GM19099 (cell line): Measurements from ENCODE around the gene GRIN3A.

Source experiments
- POLR2A ChIP-seq: IDR thresholded peaks from 3 replicates; pipeline ENCODE4 v1.6.1; 2011; ENCODE audit warnings: low read depth; ENCODE audit not compliant: insufficient read length; ENCODE audit errors: extremely low read depth

GRIN3A gene

DNA sequence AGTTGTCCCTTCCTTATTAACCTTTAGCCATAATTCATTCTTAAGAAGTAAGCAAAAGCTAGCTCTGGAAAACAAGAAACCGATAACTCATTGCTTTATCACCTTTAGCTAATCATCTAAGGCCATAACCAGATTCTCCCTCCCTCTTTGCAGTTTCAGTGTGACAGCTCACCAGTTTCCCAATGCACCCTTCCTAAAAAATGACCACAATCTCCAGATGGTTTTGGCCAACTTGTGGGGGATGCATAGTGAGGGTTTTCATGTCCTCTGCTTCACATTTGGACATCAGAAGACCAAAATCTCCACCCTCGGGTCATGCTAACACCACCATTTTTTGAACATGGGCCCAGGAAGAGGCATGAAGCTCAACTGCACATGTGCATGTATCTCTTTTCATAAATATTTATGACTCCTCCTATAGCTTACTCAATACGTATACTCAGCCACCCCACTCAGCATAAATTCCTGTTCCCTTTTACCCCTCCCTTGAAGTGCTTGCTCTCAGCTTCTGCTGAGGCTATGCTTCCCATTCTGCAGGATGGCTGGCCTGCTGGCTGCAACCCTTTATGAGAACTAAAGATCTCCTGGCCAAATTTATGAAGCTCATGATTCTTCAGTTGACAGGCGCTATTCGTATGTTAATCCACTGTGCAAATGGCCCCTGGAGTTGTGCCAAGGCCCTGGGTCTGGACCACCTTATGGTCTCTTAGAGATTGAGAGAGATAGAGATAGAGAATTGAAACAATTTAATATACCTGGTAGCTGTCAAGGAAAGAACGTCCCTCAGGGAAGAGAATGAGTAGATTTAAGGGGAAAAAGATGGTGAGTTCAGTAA lies 158.5 kb downstream of the GRIN3A start:
- TF ChIP-seq POLR2A = no peak

DNA sequence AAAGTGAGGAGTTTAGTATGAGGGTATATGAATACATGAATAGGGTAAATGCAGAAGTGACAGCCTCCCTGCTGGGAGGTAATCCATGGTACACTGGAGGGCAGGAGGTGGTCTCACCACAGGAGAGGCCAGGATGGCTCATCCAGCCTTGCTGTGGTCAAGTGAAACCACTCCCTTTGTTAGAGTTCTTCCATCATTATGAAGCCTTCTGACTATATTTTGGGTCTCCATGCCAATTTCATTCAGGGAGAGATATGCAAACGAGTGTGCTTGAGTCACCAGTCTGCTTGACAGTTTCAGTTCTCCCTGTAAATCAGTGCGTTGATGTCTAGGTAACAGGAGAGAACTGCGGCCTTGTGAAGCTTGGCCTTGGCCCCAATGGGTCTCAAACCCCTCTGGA lies 160.1 kb downstream of the GRIN3A start:
- TF ChIP-seq POLR2A = no peak

DNA sequence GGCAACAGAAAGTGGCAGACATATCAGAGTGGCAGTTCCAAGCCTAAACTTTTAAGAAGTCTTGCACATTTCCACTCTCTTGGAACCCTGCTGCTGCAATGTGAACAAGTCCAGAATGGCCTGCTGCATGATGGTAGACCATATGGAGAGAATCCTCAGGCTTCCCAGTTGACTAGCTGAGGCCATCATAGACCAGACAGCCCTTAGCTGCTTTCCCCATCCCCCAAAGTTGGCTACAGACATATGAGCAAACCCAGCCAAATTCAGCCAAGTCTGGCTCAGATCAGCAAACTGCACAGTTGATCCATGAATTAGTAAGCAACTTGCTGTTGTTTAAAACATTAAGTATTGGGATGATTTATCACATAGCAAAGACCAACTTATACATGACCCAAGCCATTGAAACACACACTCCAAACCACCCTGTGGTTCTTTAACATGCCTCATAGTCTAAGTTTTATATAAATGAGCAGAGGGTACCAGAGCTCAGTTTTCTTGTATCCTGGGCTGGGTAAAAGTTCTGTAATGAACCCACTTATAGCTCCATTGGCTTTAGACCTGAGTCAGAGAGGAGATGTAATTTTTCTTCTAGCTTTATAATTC lies 163.6 kb downstream of the GRIN3A start:
- TF ChIP-seq POLR2A = no peak

DNA sequence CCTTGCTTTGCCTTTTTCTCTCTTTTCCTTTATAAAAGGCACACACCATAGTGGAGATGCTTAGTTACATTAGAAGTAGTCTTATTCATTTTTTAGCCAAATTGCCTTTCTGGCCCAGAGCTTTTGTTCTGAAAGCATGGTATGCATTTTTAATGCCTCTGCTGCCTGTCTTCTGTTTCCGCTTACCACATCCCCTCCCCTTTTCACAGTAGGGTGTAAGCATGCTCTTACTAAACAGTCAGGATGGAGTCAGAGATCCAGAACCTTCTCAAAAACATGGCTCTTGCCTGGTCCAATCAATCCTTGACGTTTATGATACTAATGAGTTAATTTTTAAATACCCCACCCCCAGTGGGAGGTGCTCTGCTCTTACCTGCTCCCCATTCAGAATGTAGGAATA lies 166.1 kb downstream of the GRIN3A start:
- no peak for TF ChIP-seq POLR2A

DNA sequence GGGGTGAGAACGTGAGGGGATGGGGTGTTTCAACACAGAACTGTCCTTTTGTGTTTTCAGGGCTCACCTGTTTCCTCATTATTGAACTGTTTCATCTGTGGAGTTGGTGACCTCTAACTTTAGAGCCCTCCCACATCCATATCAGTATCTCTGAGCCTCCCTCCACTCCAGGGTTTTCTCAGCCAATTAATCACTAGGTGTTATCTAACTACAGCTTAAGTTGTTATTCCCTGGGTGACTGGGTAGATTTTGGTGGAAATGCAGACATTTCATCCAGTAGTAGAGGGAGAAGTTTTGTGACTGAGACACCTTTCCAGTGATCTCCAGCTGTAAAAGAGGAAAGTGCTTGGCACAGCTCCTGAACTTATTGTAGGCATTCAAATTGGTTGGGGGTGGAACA lies 167.3 kb downstream of the GRIN3A start:
- TF ChIP-seq POLR2A = no peak

DNA sequence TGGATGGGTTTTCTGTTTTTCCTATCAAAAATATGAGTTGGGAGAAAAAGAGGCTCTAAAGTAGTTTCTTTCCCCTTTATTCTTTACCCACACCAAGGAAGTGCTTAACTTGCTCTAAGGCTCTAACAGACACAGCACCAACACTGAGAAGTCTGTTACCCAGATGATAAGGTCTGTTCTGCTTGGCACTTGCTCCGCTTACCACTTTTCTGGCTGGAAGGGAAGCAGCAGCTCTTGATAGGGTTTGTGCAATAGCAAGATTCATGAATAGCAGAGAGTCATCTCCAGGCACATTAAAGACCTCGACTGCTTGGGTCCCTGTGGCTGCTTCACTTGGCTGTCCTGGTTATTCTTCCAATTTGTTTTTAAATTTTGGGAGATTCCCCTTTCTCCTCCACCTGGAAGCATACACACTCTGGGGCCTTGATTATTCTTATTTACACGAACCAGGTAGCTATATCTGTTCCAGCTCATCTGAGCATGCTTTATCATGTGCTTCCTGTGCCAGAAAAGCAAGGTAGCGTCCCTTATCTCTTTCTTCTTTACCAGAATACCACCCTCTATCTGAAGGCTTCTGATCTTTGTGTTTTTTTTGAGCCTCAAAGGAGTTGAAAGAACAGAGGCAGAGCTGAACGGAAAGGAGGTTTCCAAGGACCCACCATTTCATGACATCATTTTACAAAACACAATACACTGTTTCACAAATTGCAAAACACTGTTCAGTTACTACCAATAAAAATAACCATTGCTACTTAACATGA lies 168.5 kb downstream of the GRIN3A start:
- no peak for TF ChIP-seq POLR2A

DNA sequence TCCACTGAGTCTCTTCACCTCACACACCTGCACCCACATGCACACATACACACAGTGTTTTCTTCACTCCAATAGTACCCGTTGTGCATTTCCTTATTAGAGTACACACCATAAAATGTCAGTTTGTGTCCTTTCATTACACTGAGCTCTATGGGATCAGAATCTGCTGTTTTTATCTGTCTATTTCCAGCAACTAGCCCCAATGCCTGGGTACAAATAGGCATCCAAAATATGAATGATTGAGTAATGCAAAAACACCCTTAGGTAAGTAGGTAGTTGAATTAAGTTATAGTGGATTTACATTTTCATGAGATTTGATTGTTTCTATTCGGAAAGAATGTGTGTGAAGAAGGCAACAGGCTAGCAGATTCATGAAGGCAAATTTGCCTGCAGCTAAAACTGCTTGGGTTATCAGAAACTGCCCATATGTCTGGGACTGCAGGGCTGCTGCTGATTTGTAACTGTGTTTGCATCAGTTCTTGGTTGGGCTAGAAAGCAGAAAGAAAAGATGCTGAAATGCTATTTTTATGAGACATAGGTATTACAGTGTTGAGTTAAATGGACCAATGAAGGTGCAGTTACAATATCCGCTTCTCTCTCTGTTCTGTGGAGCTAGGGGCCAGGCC lies 170.6 kb downstream of the GRIN3A start:
- TF ChIP-seq POLR2A = no peak

DNA sequence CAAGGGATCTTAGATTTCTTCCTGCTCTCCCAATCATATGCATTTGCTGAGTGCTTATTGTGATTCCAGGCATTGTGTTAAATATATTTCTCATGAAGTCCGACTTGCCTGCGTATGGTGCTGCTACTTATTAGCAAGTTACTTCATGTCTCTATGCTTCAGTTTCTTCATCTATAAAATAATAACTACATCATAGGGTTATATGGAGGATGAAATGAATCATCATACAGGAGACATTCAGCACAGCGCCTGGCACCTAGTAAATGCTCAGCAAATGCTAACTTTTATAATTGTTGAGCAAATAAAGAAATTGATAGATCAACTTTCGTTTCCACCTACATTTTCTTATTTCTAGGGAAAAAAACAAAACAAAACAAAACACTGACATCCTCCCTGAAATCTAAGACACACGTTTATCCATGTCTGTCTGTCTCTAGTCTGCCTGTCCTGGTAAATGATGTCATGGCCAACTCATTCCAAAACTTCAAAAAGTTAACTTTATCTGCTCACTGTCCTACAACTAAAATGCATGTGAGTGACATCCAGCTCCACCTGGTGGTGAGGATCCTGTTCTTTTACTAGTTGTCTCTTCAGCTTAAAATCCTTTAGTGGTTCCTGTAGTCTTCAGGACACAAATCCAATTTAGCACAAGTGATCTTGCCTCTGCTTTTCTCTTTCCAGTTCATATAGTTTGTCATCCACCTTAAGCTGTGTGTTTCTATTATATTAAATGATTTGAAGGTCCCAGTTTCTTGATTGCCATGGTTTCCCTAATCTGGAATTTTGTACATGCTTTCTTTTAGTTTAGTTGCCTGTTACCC lies 171.3 kb downstream of the GRIN3A start:
- TF ChIP-seq POLR2A = no peak

DNA sequence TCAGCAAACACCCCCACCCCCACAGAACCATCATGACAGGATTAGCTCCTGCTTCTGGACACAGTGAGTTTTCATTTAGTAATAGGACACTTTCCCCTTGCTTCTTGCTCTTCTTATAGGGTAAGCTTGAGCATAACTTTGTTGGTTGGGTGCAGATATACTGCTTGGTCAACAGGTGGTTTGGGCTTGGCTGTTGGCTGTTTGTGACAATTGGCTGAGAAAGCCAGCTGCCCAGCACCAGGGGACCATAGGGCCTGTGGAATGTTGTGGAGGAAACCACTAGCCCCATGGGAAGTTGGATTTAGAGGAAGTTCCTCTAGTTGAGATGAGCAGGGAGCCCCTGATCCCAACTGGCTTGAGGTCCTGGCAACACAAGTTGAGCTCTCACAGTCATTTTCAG lies 174.2 kb downstream of the GRIN3A start:
- no peak for TF ChIP-seq POLR2A

DNA sequence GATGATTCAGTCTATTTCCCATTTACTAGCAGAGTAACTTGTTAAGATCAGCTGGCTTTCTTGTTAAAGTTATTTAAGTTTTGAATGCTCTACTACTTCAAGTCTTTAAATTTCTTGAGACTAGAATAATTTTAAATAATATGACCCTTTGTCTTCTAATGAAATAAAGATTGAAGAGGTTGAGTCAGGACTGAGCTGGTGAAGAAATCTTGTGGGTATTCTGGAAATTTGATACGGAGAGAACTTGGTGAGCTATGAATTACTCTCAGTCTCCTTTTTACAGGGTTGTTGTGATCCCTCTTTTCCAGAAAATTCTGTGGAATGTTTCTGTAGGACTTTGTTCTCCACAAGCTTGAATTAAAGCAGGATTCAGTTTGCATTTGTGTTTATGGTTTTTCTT lies 175.5 kb downstream of the GRIN3A start:
- TF ChIP-seq POLR2A = no peak

DNA sequence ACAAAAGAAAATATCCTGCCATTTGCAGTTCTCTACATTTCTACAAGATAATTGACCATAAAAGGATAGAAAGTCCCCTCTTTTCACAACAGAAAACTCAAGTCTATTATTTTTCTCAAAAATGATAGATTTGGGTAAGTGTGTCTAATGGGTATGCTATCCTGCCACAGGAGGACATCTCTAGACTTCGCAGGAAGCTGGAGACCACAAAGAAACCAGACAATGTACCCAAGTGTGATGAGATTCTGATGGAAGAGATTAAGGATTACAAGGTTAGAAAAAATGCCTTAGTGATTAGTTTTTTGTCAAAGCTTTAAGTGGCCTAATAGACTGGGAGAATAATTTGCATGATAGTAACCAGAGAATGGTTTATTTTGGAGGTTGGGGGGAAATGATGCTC lies 176.7 kb downstream of the GRIN3A start:
- TF ChIP-seq POLR2A = no peak

DNA sequence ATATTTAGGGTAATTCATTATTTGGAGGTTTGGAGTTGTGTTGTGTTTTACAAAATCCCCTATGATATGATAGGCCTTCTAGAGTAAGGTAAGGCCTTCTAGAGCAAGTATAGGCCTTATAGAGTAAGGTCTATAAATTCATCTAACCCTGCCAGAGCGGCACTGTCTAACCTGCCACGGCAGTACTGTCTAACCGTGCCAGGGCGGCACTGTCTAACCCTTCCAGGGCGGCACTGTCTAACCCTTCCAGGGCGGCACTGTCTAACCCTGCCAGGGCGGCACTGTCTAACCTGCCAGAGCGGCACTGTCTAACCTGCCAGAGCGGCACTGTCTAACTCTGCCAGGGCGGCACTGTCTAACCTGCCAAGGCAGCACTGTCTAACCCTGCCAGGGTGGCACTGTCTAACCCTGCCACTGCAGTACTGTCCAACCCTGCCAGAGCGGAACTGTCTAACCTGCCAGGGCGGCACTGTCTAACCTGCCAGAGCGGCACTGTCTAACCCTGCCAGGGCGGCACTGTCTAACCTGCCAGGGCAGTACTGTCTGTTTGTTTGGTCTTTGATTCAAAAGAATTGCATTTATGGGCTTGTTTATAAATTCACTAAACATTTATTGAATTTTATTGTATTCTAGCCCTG lies 195.2 kb downstream of the GRIN3A start:
- no peak for TF ChIP-seq POLR2A

DNA sequence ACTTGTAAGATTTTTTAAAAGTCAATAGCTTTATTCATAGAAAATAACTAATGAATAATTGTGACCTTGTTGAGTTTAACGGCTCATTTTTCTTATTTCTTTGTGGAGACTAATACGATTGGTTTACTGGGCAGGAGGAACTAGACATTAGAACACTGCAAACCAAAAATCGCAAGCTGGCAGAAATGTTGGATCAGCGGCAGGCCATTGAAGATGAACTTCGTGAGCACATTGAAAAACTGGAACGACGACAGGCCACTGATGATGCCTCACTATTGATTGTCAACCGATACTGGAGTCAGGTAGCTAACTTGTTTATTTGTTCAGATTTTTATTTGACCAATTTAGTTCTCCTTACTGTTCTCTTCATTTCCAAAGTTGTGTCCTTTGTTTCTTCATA lies 198.4 kb downstream of the GRIN3A start:
- TF ChIP-seq POLR2A = no peak

DNA sequence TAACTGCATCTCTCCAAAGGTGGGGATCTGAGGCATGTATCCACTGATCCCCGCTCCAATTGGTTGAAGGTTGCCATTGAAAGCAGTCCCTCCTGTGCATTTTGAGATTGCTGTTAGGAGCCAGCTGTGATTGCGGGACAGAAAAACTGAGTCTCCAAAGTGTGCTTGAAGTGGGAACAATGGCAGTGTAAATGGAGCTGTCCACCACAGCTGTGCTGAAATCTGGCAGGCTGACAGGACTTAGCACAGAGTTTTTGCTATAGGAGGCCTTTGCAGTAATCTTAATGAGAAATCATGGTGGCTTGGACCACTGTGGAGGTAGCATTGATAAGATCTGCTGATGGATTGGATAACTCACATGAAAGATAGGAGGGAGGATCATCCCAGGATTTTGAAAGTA lies 201.5 kb downstream of the GRIN3A start:
- TF ChIP-seq POLR2A = no peak
